PC-3 (cell line): ENCODE measurements around the gene STK11. TPM values are rescaled to one million over a fixed set of nuclear protein-coding genes. Genes with fewer than 3 reads are reported as not detected.

Source experiments
- ATAC-seq: fragments of 200-7000 bp; cut with Tn5 transposase; 2 replicates; pipeline ENCODE4 v1.9.1; 2020; ENCODE audit warnings: mild to moderate bottlenecking, moderate library complexity
- BruUV-seq: library from RNA; stranded (reverse); fragments of 400-500 nt; replicated peaks from 2 replicates; lab custom pipeline; 2021; lab: Mats Ljungman, UMichigan
- CTCF ChIA-PET: fragments of 300-600 bp; sonication (Branson Sonifier 250); formaldehyde crosslinking; loops from one replicate; lab custom pipeline; 2022; ENCODE audit warnings: antibody characterized with exemption; lab: Charles Lee
- POLR2A ChIA-PET: fragments of 300-600 bp; sonication (Branson Sonifier 250); formaldehyde crosslinking; loops from one replicate; lab custom pipeline; 2022; ENCODE audit warnings: antibody characterized with exemption; ENCODE audit not compliant: unreplicated experiment; lab: Charles Lee
- DNase-seq: peaks from one replicate; pipeline ENCODE4 v3.0.0-alpha.2; 2015
- H2AFZ ChIP-seq: fragments of 300-600 bp; sonication (generic); 2 replicates; pipeline ENCODE4 v1.6.0; 2016; ENCODE audit warnings: antibody characterized with exemption, low read length
- H3F3A ChIP-seq: fragments of 300-600 bp; sonication (generic); one replicate; pipeline ENCODE4 v1.6.0; 2017; ENCODE audit warnings: antibody characterized with exemption, low read length, control low read depth, mild to moderate bottlenecking; ENCODE audit not compliant: unreplicated experiment
- H3K27ac ChIP-seq: fragments of 300-600 bp; sonication (generic); 2 replicates; pipeline ENCODE4 v1.5.1; 2016; ENCODE audit warnings: mild to moderate bottlenecking, low read length
- H3K27me3 ChIP-seq: fragments of 300-600 bp; sonication (generic); 2 replicates; pipeline ENCODE4 v1.6.1; 2016; ENCODE audit warnings: low read length, mixed read lengths
- H3K36me3 ChIP-seq: fragments of 300-600 bp; sonication (generic); 2 replicates; pipeline ENCODE4 v1.6.1; 2016; ENCODE audit warnings: low read depth, mixed run types, low read length, mixed read lengths
- H3K4me1 ChIP-seq: fragments of 300-600 bp; sonication (generic); 2 replicates; pipeline ENCODE4 v1.5.1; 2016; ENCODE audit warnings: low read length; ENCODE audit not compliant: insufficient read depth
- H3K4me2 ChIP-seq: fragments of 300-600 bp; sonication (generic); 2 replicates; pipeline ENCODE4 v1.6.0; 2016; ENCODE audit warnings: low read length
- H3K4me3 ChIP-seq: fragments of 300-600 bp; sonication (generic); 2 replicates; pipeline ENCODE4 v1.5.1; 2016; ENCODE audit warnings: mild to moderate bottlenecking, low read length, mixed read lengths
- H3K79me2 ChIP-seq: fragments of 300-600 bp; sonication (generic); 2 replicates; pipeline ENCODE4 v1.6.1; 2017; ENCODE audit warnings: low read length, mixed read lengths
- H3K9ac ChIP-seq: fragments of 300-600 bp; sonication (generic); 2 replicates; pipeline ENCODE4 v1.6.0; 2016; ENCODE audit warnings: mild to moderate bottlenecking, low read length
- H3K9me2 ChIP-seq: fragments of 300-600 bp; sonication (generic); replicated peaks from 2 replicates; pipeline ENCODE4 v1.6.1; 2016; ENCODE audit warnings: mixed run types, low read length, mixed read lengths
- H3K9me3 ChIP-seq: fragments of 300-600 bp; sonication (generic); 2 replicates; pipeline ENCODE4 v1.6.1; 2016; ENCODE audit warnings: low read length, mixed read lengths
- H4K20me1 ChIP-seq: fragments of 300-600 bp; sonication (generic); 2 replicates; pipeline ENCODE4 v1.6.1; 2016; ENCODE audit warnings: low read length, mixed read lengths
- EZH2 ChIP-seq: fragments of 300-600 bp; sonication (generic); IDR thresholded peaks from one replicate; pipeline ENCODE4 v1.6.1; 2017; ENCODE audit warnings: antibody characterized with exemption, mild to moderate bottlenecking, low read length; ENCODE audit not compliant: unreplicated experiment
- EZH2phosphoT487 ChIP-seq: fragments of 300-600 bp; sonication (generic); IDR thresholded peaks from 2 replicates; pipeline ENCODE4 v1.6.1; 2018; ENCODE audit warnings: mild to moderate bottlenecking, antibody characterized with exemption, low read length, borderline replicate concordance
- intact Hi-C: fragments of 100-400 bp; cut with micrococcal nuclease; formaldehyde crosslinking; loops from 2 replicates; pipeline ENCODE4 v1.9.0; 2023
- total RNA-seq: library from RNA; depleted of rRNA; stranded (reverse); fragments of >200 nt; gene quantifications from 2 replicates; pipeline ENCODE4 v1.2.3, GENCODE V29; 2014
- TF ChIP-seq, protein P1 (sequence below): fragments of 300-600 bp; sonication (generic); conservative IDR thresholded peaks from 2 replicates; pipeline ENCODE4 v1.5.1; 2017; ENCODE audit warnings: antibody characterized with exemption, low read depth, mild to moderate bottlenecking, low read length

Gene STK11
- total RNA-seq, 1 experiment from 2014 or later, result 82.4 TPM

DNA sequence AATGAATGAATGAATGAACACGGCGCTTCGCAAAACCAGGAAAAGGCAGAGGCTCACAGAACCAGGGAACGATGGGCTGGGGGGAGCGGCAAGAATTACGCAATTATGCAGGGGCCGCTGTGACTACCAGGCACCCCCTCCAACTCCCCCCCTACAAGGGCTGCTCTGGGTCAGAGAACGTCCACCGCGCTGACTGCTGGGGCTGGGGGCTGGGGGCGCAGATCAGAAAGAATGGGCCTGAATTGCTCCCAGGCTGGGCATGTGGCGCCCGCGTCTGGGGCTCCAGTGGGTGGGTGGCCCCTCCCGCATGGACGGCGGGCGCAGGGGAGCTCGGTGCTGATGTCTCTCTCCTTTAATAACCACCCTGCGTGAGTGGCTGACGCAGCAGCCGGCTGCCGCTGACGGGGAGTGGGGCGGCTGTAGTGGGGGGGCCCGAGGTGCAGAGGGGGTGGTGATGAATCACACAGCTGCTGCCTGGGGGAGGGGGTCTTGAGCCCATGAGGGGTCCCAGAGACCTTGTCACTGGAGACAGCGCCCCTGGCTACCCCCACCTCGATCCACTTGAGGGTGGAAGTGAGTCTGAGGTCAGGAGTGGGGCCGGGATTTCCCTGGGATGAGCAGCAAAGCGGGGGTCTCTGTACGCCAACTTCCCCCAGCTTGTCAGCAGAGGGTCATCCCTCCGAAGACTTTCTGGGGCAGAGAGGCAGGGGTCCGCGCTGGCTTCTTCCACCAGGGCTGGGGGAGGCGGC is 62.1 kb downstream of the STK11 start:
- Histone ChIP-seq H3K4me2 (peak overlapping the region; percentile 96), H3K4me1 (peaks cover 64% of the 10 kb centered on the region), H4K20me1 (no peaks in the 10 kb centered on the region), H2AFZ (peak overlapping the region; percentile 67; the same call in 1 of the 2 replicates), H3K4me3 (peak overlapping the region; percentile 67), H3K27me3 (no peaks in the 10 kb centered on the region), H3K9ac (no peak overlapping the region), H3K9me3 (no peaks in the 10 kb centered on the region), H3K79me2 (peaks cover 31% of the 10 kb centered on the region), H3K9me2 (no peaks in the 10 kb centered on the region), H3K27ac (no peak overlapping the region), H3F3A (no peaks in the 10 kb centered on the region), H3K36me3 (no peaks in the 10 kb centered on the region; the same call in 1 of the 2 replicates)
- POLR2A ChIA-PET, result no interaction called here
- CTCF ChIA-PET, result interaction anchor here (3.8 kb wide), 1 partner anchor 23 kb away, joined by 124 read pairs; no protein-coding TSS in a partner anchor
- TF ChIP-seq, protein P1, sequence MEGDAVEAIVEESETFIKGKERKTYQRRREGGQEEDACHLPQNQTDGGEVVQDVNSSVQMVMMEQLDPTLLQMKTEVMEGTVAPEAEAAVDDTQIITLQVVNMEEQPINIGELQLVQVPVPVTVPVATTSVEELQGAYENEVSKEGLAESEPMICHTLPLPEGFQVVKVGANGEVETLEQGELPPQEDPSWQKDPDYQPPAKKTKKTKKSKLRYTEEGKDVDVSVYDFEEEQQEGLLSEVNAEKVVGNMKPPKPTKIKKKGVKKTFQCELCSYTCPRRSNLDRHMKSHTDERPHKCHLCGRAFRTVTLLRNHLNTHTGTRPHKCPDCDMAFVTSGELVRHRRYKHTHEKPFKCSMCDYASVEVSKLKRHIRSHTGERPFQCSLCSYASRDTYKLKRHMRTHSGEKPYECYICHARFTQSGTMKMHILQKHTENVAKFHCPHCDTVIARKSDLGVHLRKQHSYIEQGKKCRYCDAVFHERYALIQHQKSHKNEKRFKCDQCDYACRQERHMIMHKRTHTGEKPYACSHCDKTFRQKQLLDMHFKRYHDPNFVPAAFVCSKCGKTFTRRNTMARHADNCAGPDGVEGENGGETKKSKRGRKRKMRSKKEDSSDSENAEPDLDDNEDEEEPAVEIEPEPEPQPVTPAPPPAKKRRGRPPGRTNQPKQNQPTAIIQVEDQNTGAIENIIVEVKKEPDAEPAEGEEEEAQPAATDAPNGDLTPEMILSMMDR, result no peak
- TF ChIP-seq EZH2phosphoT487 (no peak), EZH2 (no peak)
- BruUV-seq, result no TSS peak
- ATAC-seq (no peak), DNase-seq (no peak)
- intact Hi-C loops, result no loop called here

DNA sequence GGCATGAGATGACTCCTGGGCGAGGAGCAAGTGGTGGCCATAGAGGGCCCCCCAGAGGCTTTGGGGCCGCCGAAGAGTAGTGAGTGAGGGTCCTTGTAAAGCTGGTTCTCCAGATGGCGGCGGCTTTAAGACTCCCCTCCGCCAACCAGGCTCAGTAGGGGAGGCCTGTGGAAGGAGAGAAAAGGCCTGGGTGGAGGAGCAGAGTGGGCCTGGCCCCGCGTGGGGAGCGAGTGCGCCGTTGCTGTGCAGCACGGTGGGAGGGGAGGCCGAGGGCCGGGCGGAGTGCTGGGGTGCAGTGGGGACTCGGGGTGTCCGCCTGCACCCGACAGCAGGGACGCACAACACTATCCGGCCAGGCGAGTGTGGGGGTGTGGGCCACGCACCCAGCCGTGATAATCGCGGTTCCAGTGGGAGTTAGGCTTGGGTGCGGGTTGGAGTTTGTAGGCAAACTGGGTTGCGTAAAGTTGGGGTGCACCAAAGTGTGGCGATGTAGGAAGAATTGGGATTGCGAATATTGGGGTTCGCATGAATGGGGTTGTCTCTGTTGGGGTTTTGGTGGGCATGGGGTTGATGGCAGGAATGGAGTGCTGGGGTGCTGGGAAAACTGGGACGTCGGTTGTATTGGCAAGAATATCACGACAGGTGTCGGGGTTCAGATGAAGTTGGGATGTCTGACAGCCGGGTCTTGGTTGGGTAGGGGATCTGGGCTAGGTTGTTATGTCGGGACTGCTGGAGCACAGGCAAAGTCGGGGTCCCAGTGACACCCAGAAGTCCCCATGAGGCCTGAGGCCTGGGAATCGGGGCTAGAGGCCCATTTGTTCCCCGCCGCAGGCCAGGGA is 62.9 kb downstream of the STK11 start:
- ATAC-seq (no peak), DNase-seq (no peak)
- H3K4me2 ChIP-seq, result peak overlapping the region; percentile 98
- H3K79me2 ChIP-seq, result peaks cover 39% of the 10 kb centered on the region
- no peaks in the 10 kb centered on the region for H3K9me2 ChIP-seq
- H3F3A ChIP-seq, result no peaks in the 10 kb centered on the region
- no peaks in the 10 kb centered on the region for H3K9me3 ChIP-seq
- intact Hi-C loops, result loop anchor here (1.0 kb wide), 1 partner anchor 16 kb away; no protein-coding TSS in a partner anchor
- no peaks in the 10 kb centered on the region for H3K27me3 ChIP-seq
- TF ChIP-seq EZH2 (no peak), EZH2phosphoT487 (no peak)
- TF ChIP-seq, protein P1, result no peak
- no peak overlapping the region for H3K9ac ChIP-seq
- no peak overlapping the region for H3K27ac ChIP-seq
- peaks cover 64% of the 10 kb centered on the region for H3K4me1 ChIP-seq
- no TSS peak for BruUV-seq
- no peaks in the 10 kb centered on the region for H4K20me1 ChIP-seq
- ChIA-PET CTCF (interaction anchor here (0.6 to 3.8 kb wide), 4 partner anchors 11 to 24 kb away, joined by 3 to 124 read pairs (median 10); no protein-coding TSS in a partner anchor), POLR2A (interaction anchor here (0.5 to 1.2 kb wide), 11 partner anchors 10 to 252 kb away, joined by 3 to 29 read pairs (median 6); no protein-coding TSS in a partner anchor)
- H2AFZ ChIP-seq, result no peak overlapping the region
- H3K4me3 ChIP-seq, result no peak overlapping the region
- no peaks in the 10 kb centered on the region; the same call in 1 of the 2 replicates for H3K36me3 ChIP-seq
